HEK293 (cell line): ENCODE data around the gene INHBB.

Experiments
- ATF2 ChIP-seq: fragments of 450-650 bp; formaldehyde crosslinking; IDR thresholded peaks from 2 replicates; pipeline ENCODE4 v1.5.1; 2016; ENCODE audit warnings: missing biosample characterization, missing genetic modification characterization, low read depth
- CTCF ChIP-seq: fragments of 450-650 bp; formaldehyde crosslinking; IDR thresholded peaks from 2 replicates; pipeline ENCODE4 v1.5.1; 2016; ENCODE audit warnings: missing biosample characterization, missing genetic modification characterization
- HOXA7 ChIP-seq: sonication (generic); formaldehyde crosslinking; IDR thresholded peaks from 2 replicates; pipeline ENCODE4 v1.8.1; 2022; ENCODE audit warnings: missing genetic modification reagents, borderline replicate concordance
- MYNN ChIP-seq: fragments of 450-650 bp; formaldehyde crosslinking; IDR thresholded peaks from 2 replicates; pipeline ENCODE4 v1.5.1; 2016; ENCODE audit warnings: missing biosample characterization, missing genetic modification characterization, borderline replicate concordance
- REST ChIP-seq: fragments of 450-650 bp; formaldehyde crosslinking; IDR thresholded peaks from 2 replicates; pipeline ENCODE4 v1.5.1; 2016; ENCODE audit warnings: missing biosample characterization, missing genetic modification characterization
- ZBTB44 ChIP-seq: fragments of 450-650 bp; IDR thresholded peaks from 2 replicates; pipeline ENCODE4 v1.5.1; 2018; ENCODE audit warnings: missing biosample characterization, mild to moderate bottlenecking, missing genetic modification characterization
- ZBTB7A ChIP-seq: fragments of 450-650 bp; formaldehyde crosslinking; IDR thresholded peaks from 2 replicates; pipeline ENCODE4 v1.5.1; 2016; ENCODE audit warnings: low read depth, missing biosample characterization, missing genetic modification characterization
- ZEB2 ChIP-seq: fragments of 450-650 bp; formaldehyde crosslinking; IDR thresholded peaks from 2 replicates; pipeline ENCODE4 v1.5.1; 2016; ENCODE audit warnings: missing biosample characterization, missing genetic modification characterization
- ZNF174 ChIP-seq: fragments of 450-650 bp; formaldehyde crosslinking; IDR thresholded peaks from 2 replicates; pipeline ENCODE4 v1.5.0; 2017; ENCODE audit warnings: missing biosample characterization, mild to moderate bottlenecking, missing genetic modification characterization
- ZNF202 ChIP-seq: fragments of 450-650 bp; formaldehyde crosslinking; IDR thresholded peaks from 2 replicates; pipeline ENCODE4 v1.5.1; 2016; ENCODE audit warnings: missing biosample characterization, missing genetic modification characterization, borderline replicate concordance
- ZNF24 ChIP-seq: fragments of 450-650 bp; formaldehyde crosslinking; IDR thresholded peaks from 2 replicates; pipeline ENCODE4 v1.5.1; 2016; ENCODE audit warnings: missing biosample characterization, missing genetic modification characterization
- ZNF449 ChIP-seq: fragments of 450-650 bp; formaldehyde crosslinking; IDR thresholded peaks from 2 replicates; pipeline ENCODE4 v1.5.1; 2017; ENCODE audit warnings: missing biosample characterization, mild to moderate bottlenecking, missing genetic modification characterization, moderate library complexity

- TF ChIP-seq HOXA7 (CRISPR knock-in tag) (no peak), ZBTB7A (no peak), CTCF (no peak), ZNF174 (tag by site-specific recombination) (no peak), ATF2 (tag by site-specific recombination) (no peak), MYNN (tag by site-specific recombination) (no peak), REST (tag by site-specific recombination) (no peak), ZNF24 (no peak), ZEB2 (tag by site-specific recombination) (no peak), ZNF449 (no peak), ZNF202 (tag by site-specific recombination) (no peak), ZBTB44 (tag by site-specific recombination) (no peak)
Observed at GRCh38 chr2:120373424-120373823, 27.5 kb downstream of the INHBB start.
